ENCODE results near the gene ESR1.
A peak's percentile ranks its signal among the peaks of the same experiment; 100 is the strongest.

Gene ESR1

GRCh38 chr6:151807513-151808370, at the start of gene ESR1:
ESR1 (plus strand) TSS chr6:151807682; CDS start chr6:151807913, 231 bp downstream.
- DNase-seq (ENCODE audit: low read depth in 2 of 2): no peak

DNA sequence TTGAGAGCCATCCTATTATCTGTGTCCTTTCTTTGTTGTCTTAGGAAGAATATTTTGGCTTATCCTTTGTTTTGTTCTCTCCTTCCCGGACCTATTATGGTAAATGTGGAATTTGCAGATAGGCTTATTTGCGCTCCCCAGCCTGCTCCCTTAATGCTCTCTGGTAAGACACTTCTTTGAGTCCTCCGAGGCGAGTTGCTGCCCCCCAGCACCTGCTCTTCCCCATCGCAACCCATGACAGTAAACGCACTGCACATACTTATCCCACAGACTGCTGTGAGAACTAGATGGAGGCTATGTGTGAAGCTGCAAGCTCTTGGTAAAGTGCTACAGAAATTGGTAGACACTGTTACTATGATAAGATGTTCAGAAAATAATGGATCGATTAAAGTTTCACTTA, 47.0 kb upstream of the ESR1 start:
- no peak for DNase-seq (ENCODE audit: low read depth in 2 of 2)

- no peak for DNase-seq (ENCODE audit: low read depth in 2 of 2)
Measured at GRCh38 chr6:151761851-151762250, 45.6 kb upstream of the ESR1 start.

GRCh38 chr6:151762817-151763216, 44.7 kb upstream of the ESR1 start:
- DNase-seq (ENCODE audit: low read depth in 2 of 2): no peak

DNA sequence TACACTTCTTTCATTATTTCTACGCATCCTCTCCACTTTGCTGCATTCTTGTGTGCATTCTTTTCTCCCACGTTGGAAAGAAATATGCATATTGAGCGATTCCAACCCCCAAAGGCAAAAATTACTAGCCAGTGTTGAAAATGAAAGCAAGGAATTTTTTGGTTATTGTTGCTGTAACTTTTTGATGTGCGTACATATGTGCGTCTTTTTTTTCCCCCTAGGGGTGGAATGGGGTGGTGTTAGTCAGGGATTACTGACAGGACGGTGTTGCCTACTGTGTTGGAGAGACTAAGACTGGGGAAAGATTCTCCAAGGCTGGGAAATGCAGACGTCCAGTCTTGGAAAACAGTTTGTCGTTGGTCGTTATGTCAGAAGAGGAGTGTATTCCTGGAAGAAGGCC, 44.2 kb upstream of the ESR1 start:
- DNase-seq (ENCODE audit: low read depth in 2 of 2): no peak

- DNase-seq (ENCODE audit: low read depth in 2 of 2): peak; percentile 21 to 34
Measured at GRCh38 chr6:151763938-151764680, 43.4 kb upstream of the ESR1 start.

GRCh38 chr6:151765444-151765886, 42.0 kb upstream of the ESR1 start:
- peak in 1 of 2 donors; percentile 27 for DNase-seq (ENCODE audit: low read depth in 2 of 2)

DNA sequence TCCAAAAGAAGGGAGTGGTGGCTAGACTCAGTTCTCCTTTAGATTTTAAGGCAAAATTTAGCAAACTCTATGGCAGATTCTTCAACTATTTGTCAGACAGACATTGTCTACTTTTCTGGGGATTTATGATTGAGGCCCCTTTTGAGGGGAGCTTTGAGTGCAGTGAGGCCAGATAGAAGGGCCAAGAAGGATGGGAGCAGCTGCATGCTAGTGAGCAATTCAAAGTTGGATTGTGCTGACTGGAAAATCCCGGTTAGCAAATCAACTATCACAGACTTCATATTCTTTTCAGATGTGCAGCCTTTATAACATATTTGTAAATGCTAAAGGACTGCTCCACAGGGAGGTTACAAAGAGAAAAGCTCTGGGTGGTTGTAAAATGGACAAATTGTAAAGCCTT, 35.0 kb upstream of the ESR1 start:
- no peak for DNase-seq (ENCODE audit: low read depth in 2 of 2)

GRCh38 chr6:151773382-151773781, 34.1 kb upstream of the ESR1 start:
- no peak for DNase-seq (ENCODE audit: low read depth in 2 of 2)

DNA sequence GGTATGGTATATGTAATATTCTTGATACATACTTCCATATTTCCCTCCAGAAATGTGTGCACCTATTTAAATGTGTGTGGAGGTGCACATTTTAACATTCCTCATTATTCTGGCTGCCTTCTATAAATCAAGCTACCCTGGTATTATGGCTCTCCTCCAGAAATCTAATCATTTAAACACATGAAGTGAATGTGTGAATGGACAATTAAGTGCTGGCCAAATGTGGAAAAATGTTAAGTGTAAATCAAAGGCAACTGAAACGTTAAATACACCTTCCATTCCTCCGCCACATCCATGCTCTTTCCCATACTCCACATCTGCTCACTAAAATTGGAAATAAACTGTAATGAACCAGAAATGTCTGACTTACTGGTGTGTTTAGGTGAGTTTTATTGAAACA, 24.9 kb upstream of the ESR1 start:
- no peak for DNase-seq (ENCODE audit: low read depth in 2 of 2)

DNA sequence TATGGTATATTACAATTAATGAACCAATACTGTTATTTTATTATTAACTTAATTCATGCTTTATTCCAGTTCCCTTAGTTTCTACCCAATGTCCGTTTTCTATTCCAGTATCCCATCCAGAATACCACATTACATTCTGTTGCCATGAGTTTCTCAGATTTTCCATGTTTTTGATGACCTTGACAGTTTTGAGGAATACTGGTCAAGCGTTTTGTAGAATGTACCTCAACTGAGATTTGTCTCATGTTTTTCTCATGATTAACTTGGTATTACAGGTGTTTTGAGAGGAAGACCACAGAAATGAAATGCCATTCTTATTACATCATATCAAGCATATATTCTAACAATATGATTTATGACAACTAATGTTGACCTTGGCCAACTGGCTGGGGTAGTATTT, 23.8 kb upstream of the ESR1 start:
- no peak for DNase-seq (ENCODE audit: low read depth in 2 of 2)

- no peak for DNase-seq (ENCODE audit: low read depth in 2 of 2)
Measured at GRCh38 chr6:151784441-151785214, 22.9 kb upstream of the ESR1 start.

DNA sequence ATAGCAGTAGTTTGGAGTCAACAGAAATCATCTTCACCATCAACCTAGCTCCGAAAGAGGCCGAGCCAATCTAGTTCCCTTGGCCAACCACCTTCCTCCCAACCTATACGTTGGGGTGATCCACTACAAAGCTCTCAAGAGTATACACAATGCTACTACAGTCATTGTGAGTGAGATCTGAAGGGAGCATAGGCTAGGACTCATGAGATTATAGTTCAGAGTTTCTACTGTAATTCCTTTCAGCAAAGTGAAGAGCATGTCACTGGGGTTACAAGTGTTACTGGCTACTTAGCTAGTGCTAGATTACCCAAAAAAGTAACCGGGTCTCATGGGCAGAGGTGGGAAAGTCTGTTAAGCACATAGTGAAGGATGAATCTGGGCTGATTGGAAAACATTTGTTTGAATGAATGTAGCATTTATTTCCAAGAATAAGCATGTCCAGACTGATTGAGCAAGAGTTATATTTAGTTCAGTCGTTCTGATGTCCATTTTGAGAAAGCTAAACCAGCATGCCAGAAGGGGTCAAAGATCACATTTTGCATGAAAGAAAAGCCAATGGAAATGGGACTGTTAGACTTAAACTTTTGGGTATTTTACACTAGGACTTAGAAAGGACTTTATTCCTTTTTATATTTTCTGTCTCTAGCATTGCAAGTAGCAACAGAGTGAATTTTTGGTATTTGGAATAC, 10.5 kb upstream of the ESR1 start:
- no peak for DNase-seq (ENCODE audit: low read depth in 2 of 2)

DNA sequence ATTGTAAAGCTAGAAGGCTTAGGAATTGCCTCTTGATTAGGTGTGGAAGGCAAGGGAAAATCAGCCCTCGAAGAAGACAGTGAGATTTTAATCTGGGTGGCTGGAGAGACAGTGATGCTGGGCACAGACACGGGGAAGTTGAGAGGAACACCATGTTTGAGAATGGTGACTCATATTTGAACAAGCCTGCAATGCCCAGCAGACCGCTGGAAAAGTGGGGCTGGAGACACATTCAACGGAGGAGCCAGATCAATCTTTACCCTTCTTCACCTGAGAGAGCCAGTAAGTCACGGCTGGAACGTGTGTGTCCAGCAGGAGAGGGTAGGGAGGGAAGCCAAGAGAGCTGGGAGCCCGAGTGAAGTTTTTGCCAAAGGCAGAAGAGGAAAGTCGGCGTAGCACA, 3.7 kb upstream of the ESR1 start:
- no peak for DNase-seq (ENCODE audit: low read depth in 2 of 2)

DNA sequence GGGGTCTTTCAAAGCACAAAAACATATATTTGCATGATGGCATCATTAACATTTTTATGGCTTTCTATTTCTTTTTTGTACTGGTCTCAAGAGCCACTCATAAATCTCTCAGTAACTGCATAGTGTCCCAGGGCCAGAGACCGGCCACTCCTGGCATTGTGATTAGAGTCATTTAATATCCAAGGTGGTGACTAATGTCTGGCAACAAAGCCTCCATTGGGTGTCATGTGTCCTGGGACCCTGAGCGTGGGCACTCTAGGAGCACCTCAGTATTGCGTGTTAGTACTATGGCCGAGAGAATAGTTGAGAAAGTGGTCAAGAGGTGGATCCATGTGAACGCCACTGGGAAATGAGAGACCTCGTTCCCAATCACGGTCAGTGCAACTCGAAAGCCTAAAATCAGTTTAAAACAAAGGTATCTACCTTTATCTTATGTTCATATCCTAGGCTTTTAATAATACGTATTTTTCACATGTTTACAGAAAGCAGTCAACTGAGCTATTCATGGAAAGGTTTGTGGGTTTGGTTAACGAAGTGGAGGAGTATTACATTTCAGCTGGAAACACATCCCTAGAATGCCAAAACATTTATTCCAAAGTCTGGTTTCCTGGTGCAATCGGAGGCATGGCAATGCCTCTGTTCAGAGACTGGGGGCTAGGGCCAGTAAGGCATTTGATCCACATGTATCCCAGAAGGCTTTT, 2.7 kb upstream of the ESR1 start:
- no peak for DNase-seq (ENCODE audit: low read depth in 2 of 2)

DNA sequence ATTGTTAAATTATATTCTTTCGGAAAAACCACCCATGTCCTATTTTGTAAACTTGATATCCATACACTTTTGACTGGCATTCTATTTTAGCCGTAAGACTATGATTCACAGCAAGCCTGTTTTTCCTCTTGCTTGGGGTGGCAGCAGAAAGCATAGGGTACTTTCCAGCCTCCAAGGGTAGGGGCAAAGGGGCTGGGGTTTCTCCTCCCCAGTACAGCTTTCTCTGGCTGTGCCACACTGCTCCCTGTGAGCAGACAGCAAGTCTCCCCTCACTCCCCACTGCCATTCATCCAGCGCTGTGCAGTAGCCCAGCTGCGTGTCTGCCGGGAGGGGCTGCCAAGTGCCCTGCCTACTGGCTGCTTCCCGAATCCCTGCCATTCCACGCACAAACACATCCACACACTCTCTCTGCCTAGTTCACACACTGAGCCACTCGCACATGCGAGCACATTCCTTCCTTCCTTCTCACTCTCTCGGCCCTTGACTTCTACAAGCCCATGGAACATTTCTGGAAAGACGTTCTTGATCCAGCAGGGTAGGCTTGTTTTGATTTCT, 2.1 kb upstream of the ESR1 start:
- no peak for DNase-seq (ENCODE audit: low read depth in 2 of 2)

DNA sequence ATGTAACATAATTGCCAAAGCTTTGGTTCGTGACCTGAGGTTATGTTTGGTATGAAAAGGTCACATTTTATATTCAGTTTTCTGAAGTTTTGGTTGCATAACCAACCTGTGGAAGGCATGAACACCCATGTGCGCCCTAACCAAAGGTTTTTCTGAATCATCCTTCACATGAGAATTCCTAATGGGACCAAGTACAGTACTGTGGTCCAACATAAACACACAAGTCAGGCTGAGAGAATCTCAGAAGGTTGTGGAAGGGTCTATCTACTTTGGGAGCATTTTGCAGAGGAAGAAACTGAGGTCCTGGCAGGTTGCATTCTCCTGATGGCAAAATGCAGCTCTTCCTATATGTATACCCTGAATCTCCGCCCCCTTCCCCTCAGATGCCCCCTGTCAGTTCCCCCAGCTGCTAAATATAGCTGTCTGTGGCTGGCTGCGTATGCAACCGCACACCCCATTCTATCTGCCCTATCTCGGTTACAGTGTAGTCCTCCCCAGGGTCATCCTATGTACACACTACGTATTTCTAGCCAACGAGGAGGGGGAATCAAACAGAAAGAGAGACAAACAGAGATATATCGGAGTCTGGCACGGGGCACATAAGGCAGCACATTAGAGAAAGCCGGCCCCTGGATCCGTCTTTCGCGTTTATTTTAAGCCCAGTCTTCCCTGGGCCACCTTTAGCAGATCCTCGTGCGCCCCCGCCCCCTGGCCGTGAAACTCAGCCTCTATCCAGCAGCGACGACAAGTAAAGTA, 547 bp upstream of the ESR1 start:
- DNase-seq (ENCODE audit: low read depth in 2 of 2): no peak

DNA sequence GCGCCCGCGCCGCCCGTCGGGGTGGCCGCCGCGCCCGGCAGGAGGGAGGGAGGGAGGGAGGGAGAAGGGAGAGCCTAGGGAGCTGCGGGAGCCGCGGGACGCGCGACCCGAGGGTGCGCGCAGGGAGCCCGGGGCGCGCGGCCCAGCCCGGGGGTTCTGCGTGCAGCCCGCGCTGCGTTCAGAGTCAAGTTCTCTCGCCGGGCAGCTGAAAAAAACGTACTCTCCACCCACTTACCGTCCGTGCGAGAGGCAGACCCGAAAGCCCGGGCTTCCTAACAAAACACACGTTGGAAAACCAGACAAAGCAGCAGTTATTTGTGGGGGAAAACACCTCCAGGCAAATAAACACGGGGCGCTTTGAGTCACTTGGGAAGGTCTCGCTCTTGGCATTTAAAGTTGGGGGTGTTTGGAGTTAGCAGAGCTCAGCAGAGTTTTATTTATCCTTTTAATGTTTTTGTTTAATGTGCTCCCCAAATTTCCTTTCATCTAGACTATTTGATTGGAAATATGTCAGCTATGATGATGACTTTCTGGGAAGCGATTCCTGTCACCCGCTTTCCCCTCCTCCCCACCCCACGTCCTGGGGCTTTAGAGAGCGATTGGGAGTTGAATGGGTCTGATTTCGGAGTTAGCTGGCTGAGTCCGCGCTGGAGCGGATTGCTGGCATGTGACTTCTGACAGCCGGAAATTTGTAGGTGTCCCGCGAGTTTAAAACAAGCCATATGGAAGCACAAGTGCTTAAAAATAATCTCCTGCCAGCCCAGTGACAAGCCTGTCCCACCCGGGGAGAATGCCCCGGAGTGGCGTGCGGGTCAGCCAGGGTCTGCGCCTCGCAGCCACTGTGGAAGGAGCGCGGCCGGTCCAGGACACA, 1.1 kb downstream of the ESR1 start:
- no peak for DNase-seq (ENCODE audit: low read depth in 2 of 2)

DNA sequence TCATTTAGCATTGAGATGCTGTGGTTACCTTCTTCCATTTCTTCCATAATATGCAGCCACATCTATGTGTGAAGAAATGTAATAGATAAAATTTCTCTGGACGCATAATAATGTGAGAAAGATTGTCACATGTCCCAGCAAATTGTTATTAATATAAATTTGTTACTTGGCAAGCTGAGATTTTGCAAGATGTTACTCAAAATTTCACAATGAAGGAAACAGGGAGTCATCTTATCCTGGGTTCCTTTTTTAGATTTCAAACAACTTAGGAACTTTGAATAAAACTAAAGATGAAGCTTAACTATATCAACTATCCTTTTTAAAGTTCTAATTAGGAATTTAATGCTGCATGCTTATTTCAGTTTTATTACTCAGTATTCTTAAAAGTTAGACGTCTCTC, 3.6 kb downstream of the ESR1 start:
- no peak for DNase-seq (ENCODE audit: low read depth in 2 of 2)
